NCI-H460 (cell line): ENCODE data around the gene TWIST2. TPM values are rescaled to one million over a fixed set of nuclear protein-coding genes. Genes with fewer than 3 reads are reported as not detected.

Experiments used
- DNase-seq: peaks from one replicate; pipeline ENCODE4 v3.0.0-alpha.2; 2016; ENCODE audit warnings: low read depth; ENCODE audit errors: extremely low read depth
- total RNA-seq: library from RNA; depleted of rRNA; stranded (reverse); fragments of >200 nt; shearing (Covaris generic); gene quantifications from 2 replicates; pipeline ENCODE4 v1.2.3, GENCODE V29; 2014

TWIST2 gene
- total RNA-seq, 1 experiment from 2014 or later, result 11.0 TPM

DNA sequence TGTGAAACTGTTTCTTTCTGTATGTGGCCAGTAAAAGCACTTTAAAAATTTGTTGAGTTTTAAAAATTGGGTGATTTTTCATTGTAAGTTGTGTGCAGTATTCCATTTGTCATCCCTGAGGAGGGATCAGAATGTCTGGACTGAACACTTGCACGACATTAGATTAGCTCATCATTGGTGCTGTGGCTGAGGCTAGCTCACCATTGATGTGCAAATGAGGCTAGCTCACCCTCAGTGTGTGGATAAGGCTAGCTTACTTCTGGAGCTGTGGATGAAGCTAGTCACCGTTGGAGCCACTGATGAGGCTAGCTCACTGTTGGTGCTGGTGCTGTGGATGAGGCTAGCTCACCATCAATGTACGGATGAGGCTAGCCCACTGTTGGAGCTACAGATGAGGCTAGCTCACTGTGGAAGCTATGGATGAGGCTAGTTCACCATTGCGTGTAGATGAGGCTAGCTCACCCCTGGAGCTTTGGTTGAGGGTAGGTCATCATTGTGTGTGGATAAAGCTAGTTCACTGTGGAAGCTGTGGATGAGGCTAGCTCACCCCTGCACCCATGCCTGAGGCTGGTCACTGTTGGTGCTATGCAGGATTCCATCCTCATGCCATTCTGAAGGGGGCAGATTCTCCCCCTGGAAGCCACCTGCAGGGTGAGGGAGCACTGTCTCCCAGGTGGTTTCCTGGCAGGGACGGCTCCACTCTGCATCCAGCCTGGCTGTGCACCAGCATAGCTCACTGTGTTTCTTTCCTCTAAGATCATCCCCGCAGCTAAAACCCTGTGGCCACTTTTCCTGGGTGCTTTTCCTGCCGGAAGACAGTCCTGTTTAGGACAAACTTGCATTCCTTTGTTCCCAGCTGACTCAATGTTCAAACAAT is 101.1 kb downstream of the TWIST2 start:
- no peak for DNase-seq

DNA sequence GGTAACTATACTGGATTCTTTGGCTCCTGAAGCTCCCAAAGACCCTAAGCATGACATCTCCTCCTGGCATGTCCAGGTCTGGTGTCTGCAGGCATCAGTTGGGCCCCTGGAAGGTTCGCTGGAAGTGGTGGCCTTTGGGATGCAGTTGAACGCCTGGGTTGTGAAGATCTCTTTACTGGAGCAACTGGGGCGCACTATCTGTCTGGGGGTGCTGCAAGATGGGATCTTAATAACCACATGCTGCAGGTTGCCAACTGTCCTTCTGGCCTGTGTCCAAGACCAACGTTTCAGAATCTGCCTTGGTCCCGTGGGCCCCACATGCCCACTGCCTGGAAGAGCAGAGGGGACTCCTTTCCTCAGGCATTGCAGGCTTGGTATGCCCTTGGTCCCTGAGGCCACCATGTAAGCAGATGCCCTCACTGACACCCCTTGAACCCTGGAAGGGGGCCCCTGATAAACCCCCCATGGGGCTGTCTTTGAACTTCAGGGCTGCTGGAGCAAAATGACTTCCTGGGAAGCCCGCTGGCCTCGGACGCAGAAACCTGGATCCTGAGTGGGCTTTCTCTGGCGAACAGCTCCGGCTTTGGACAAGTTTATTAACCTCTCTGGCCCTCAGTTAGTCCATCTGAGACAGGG is 101.9 kb downstream of the TWIST2 start:
- no peak for DNase-seq

GRCh38 chr2:238950551-238950950 is 102.7 kb downstream of the TWIST2 start:
- no peak for DNase-seq

GRCh38 chr2:238952261-238952919 is 104.5 kb downstream of the TWIST2 start:
- DNase-seq, result no peak

DNA sequence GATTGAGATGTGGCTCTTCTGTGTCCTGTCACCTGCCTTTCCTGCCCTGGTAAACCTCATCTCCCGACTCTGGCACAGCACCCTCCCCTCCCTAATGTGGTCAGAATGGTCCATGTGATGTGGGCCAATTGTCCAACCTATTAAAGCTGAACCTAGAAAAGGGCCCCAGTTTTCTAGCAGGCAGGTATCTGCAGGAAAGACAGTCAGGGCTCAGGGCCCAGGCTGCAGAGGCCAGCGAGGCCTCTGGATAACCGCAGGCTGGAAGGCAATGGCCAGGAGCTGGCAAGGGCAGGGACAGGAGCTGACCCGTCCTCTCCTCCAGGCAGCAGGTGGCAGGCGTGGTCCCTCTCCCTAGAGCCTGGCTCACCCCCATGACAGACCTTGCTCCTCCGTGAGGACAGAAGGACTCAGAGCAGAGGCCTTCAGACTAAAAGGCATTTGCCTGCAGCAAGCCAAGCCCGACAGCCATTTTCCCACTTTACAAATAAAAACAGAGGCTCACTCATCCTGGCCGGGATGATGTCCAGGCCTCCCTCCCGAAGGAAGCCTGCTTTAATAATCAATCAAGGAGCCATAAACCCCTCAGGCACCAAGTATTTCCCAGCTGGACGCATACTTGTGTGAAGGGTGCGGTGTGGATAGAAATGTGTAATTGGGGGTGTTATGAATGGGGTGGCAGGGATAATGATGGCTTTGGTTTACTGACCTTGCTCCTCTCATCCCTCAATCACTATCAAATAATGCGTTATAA is 107.1 kb downstream of the TWIST2 start:
- no peak for DNase-seq

DNA sequence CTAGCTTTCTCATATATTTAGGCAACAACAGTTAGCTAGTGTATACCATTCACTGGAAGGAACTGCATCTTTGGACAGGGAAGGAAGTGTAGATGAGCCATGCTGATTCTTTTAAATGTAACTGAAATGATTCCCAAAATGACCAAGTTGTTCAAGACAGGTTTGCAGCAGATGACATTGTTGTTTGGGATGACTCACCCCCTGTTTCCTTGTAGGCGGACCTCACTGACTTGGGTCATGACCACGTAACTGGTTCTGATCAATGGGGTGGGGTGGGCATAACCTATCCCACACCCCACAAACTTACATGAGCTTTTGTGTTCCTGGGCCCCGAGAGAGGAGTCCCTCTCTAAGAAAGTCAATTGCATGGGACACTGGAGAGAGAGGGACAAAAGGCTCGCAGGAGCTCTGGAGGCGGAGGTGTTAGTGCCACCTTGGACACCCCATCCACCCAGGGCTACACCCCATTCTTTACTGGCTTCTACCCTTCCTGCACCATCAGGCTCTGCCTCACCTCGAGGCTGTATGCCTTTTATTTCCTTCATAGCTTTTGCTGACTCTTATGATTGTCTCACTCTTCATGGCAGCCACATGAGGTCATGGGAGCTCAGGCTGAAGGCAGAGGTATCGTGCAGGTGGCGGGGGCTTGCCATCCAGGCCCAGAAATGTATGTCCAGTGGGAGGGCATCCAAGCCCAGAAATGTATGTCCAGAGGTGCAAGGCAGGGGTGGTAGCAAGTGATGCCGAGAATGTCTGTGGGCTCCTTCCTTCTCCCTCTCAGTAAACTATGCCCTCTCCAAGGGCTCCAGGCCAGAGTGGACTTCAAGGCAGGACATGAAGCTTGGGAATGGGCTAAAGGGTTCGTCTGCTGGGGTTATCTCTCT is 108.0 kb downstream of the TWIST2 start:
- no peak for DNase-seq

DNA sequence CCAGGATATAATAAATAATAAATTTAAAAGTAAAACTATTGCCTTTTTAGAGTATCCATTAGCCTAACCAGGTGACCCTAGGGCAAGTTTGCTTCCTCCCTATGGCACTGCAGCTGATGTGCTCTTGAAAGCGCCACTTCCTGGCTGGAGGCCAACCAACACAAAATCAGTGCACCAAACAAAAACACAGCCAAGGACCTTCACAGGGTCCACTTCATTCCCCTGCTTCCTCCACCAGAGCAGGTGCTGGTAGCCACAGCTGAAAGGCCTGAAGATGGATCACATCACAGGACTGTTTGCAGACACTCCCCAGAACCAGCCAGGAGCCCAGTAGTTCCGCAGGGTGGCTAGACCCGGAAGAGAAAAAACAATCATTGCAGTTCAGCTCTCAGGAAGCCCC is 108.8 kb downstream of the TWIST2 start:
- no peak for DNase-seq
